Measurements from ENCODE around the gene PIK3CD.
"Not testable (repeated sequence)": the region's sequence is repeated elsewhere in the genome, so short reads cannot be mapped to it uniquely, and the experiment has no call there.

The PIK3CD gene

DNA sequence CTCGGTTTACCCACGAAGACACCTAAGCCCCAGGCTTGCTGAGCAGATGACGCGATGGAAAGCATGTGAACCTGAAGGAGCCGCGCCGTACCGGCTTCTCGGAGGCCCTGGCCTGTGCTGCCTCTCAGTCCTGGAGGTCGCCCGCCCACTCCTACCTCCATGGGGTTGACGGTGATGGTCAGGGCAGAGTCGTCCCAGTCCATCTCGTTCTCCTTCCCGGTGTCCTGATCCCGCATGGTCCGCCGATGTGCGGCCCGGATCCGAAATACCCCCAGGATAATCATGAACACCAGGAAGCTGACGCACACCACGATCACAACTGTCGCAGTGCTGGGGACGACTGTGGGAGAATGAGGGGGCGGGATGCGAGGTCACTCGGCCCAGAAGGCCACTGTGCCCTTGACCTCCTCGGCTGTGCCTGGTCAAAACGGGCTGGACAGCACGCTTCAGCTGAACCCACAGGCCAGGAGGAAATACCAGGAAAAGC is 79.6 kb downstream of the PIK3CD start:
- DNase-seq (ENCODE audit: insufficient read length, low spot score): no peak

DNA sequence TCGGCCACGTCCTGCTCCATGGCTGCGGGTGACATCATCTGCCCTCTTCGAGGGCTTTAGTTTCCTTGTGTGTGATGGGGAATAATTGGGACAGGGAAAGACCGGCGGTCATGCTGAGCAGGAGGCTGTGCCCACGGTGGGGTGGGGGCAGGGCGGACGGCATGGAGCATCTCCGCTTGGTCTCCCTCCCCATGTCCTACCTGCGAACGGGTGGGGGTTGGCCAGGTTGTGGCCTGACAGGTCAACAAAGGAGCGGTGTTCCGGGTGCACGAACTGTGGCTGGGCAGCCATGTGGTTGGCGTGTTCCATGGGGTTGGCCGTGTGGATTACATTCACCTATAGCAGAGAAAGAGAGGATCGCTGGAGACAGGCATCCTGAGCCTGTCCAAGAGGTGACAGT is 80.0 kb downstream of the PIK3CD start:
- DNase-seq (ENCODE audit: insufficient read length, low spot score) (no peak), FAIRE-seq (no peak)

More for the DNA sequence above, 79.6 kb downstream of the PIK3CD start:
- FAIRE-seq: no peak

DNA sequence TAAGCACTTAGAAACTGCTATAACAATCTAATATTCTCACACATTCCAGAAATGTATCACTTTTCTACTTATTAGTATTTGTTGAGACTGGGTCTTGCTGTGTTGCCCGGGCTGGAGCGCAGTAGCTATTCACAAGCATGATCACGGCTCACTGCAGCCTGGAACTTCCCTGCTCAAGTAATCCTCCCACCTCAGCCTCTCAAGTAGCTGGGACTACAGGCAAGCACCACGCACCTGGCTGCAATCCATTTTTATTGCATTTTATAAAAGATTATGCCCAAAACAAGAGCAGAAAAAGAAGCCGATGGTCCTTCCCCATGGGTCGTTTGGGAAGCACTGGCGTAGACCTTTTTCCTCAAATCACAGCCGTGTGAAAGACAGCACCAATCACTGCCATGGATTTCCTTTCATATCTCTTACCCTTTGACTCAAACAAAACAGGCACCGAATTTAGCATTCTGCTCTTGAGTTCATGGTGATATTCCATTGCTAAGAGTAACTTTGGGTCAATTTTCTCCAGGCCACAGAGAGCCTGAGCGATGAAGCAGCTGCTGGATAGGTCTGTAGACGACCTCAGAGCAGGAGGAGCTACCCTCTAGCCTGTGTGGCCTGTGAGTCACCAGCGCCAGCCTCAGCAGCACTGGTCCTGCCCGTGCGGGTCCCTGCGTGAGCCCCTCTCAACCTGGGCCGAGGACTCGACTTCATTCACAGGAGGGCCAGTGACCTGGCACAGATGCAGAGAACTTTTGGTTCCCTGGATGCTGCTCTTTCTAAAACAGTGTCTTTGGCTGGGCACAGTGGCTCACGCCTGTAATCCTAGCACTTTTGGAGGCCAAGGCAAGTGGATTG is 80.8 kb downstream of the PIK3CD start:
- FAIRE-seq (no peak), DNase-seq (ENCODE audit: insufficient read length, low spot score) (no peak)

DNA sequence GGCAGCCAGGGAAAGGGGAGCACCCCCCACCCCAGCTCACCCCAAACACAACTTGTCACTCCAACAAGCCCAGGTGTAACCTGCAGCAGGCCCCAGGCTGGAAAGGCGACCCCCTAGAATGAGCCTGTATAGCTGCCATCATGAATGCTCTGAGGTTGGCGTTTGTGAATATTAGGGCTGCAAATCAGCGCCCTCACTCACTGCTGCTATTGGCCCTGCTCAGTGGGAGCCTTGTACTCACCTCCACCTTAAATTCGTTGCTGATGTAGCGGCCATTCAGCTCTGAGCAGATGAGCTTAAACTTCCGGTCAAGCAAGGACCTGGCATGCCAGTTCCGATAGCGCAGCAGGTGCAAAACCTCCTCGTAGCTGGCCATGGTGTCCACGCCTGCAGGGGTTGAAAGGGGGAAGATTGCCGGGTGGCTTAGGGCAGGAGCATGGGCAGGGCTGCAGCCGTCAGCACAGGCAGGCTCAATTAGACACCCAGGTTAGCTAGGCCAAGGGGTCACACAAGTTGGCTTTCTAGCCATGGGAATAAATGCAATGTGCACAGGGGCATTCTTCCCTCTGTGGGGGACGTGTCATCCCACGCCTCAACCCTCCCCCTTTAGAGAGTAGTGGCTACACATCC is 81.7 kb downstream of the PIK3CD start:
- no peak for FAIRE-seq
- DNase-seq (ENCODE audit: insufficient read length, low spot score): no peak

DNA sequence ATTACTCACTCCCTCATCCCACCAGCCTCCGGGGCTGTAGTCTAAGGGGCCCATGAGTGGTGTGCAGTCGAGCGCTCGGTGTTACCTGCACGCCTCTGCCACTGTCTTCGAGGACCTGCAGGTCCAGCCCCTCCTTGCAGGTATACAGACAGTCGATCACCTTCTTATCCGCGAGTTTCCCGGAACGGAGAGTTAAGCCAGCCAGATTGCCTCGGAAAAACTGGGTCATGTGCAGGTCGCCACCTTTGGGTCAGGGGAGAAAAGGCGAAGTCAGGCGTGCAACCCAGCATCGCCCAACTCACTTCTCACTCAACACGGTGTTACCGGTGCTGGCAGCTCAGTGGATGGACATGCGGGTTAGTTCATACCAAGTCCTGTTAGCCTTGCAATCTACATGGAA is 84.3 kb downstream of the PIK3CD start:
- FAIRE-seq (no peak), DNase-seq (ENCODE audit: insufficient read length, low spot score) (no peak)

DNA sequence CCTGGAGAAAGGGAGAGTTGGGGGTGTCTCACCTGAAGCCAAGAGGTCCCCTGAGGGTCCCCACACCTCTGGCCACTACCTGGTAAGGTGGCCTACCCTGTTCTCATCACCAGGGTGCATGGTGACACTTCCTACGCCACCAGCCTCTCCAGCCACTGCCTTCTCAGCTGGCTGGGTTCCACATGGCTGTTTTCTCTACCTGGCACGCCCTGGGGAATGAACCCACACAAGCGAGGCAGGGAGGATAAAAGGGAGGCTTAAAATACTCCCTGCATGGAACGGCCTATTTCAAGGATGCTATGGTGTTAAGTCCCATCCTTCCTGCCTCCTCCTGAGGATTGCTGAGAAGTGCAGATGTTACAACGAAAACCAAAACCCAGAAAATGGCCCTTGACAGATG is 84.7 kb downstream of the PIK3CD start:
- FAIRE-seq: no peak
- no peak for DNase-seq (ENCODE audit: insufficient read length, low spot score)

DNA sequence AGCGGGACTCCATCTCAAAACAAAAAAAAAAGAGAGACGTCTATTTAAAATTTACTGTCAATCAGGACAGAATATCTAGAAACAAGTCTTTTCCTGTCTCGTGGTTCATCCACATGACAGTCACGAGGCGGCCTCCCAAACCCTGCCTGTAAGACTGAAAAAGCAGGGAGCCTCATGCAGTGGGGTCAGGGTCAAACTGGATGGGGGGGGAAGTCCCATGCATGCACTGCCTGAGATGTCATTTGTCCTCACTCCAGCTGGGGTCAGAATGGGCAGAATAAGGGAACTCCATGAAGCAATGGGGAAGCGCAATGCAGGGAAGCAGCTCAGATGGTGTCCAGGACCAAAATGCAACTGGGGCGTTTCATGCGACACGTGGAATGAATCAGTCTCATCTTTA is 85.5 kb downstream of the PIK3CD start:
- DNase-seq (ENCODE audit: insufficient read length, low spot score) (no peak), FAIRE-seq (no peak)

DNA sequence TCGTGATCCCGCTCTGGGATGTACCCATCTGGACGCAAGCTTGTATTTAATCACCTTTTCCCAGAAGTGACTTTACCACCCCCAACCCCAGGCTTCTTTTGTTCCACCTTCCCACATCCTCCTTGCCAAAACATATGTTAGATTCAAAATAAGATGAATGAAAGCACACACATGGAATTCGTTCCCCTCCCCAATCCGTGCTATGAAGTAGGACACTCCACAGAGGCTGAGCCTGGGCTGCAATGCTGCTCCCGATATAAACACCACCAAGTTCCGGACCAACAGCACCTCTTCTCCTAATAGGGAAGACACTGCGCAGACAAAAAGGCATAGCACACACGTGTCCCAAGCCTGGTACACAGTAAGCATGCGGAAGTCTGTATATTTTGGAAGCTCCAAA is 86.1 kb downstream of the PIK3CD start:
- DNase-seq (ENCODE audit: insufficient read length, low spot score) (no peak), FAIRE-seq (no peak)

DNA sequence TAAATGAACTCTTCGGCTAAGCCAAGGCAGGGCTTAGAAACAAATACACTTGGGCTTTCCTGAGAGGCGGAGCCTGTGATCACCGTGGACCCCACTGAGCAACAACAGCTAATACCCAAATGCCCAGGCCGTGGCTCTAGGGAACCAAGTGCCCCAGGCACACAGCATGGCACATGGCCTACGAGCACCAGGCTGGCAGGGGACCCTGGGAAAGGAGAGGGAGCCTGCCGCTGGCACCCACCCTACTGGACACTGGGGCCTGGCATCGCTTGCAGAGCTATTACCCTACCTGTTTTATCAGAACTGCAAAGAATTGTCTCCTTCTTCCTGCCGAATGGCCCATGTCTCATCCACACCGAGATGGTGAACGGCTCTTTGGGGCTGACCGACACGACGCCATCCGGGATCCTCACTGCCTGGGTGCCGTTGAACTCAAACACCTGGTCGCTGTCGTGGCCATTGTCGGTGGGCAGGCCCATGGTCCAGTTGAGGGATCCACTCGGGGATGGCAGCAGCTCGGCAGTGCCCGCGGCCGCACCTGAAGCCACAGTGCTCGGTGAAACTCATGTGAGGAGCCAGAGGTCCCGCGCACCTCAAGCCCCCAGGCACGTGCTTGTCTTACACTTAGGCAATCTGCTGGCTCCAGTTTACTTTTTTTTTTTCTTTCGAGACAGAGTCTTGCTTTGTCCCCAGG is 92.7 kb downstream of the PIK3CD start:
- no peak for FAIRE-seq
- no peak for DNase-seq (ENCODE audit: insufficient read length, low spot score)

DNA sequence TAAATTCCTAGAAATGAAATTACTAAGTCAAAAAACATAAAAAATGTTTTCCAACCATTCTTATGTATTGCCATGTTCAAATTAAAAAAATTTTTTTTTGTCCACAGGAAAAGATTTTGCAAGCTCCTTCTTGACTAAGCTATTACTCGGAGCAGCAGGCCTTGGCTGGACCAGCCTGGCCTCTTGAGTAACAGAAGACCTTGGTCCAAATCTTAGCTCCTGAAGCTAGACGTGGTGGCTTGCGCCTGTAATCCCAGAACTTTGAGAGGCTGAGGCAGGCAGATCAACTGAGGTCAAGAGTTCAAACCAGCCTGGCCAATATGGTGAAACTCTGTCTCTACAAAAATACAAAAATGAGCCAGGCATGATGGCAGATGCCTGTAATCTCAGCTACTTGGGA is 94.7 kb downstream of the PIK3CD start:
- no peak for DNase-seq (ENCODE audit: insufficient read length, low spot score)
- no peak for FAIRE-seq

DNA sequence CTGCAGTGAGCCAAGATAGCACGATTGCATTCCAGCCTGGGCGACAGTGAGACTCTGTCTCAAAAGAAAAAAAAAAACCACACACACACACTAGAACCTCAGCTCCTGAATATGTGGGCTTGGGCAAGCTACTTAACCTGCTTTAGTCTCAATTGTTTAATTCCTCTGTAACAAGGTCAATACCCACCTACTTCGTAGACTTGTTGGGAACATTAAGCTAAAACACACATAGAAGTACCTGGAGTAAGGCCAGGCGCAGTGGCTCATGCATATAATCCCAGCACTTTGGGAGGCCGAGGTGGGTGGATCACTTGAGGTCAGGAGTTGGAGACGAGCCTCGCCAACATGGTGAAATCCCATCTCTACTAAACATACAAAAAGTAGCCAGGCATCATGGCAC is 95.1 kb downstream of the PIK3CD start:
- DNase-seq (ENCODE audit: insufficient read length, low spot score) (no peak), FAIRE-seq (no peak)

DNA sequence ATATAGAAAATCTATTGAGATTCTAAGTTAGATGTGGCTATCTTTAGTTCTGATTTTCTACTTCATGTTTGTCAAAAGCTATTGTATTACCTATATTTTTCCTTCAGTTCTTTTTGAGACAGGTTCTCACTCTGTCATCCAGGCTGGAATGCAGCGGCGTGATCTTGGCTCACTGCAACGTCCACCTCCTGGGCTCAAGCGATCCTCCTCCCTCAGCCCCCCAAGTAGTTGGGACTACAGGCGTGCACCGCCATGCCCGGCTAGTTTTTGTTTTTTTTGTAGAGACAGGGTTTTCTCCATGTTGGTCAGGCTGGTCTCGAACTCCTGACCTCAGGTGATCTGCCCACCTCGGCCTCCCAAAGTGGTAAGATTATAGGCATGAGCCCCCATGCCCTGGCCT is 96.9 kb downstream of the PIK3CD start:
- not testable (repeated sequence) for FAIRE-seq; DNase-seq (ENCODE audit: insufficient read length, low spot score)

DNA sequence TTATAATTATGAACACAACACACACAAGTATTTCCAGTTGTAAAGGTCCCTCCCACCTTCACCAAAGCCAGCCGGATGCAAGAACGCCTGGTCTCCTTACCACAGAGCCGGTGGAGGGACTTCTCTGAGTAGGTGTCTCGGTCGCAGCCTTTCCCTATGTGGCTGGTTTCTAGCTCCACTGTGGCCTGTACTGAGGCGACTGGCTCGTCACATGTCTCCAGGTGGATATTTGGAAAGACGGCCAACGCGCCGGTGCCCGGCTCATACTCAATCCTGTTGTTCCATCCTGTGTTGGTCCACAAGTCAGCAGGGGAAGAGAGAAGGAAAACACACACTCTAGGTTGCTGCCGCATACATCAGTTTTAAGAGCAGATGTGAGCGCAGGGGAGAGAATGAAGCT is 97.8 kb downstream of the PIK3CD start:
- FAIRE-seq: no peak
- DNase-seq (ENCODE audit: insufficient read length, low spot score): no peak

DNA sequence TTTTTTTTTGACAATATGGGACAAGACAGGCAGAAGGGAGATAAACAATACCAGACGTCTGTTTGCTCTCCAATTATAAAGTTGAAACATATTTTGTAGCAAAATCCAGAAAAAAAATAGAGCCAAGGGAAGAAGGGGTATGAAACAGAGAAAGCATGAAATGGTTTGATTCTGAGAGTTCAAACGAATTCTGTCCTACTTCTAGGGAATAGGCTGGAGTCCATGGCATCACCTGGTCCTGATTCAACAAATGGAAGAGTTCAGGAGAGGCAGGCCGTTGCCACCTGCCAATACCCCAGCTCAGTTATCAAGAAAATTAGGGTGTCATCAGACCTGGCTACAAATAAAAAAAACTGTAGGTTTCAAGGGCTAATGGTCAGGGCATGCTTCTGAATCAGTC is 100.4 kb downstream of the PIK3CD start:
- FAIRE-seq: no peak
- DNase-seq (ENCODE audit: insufficient read length, low spot score): no peak

DNA sequence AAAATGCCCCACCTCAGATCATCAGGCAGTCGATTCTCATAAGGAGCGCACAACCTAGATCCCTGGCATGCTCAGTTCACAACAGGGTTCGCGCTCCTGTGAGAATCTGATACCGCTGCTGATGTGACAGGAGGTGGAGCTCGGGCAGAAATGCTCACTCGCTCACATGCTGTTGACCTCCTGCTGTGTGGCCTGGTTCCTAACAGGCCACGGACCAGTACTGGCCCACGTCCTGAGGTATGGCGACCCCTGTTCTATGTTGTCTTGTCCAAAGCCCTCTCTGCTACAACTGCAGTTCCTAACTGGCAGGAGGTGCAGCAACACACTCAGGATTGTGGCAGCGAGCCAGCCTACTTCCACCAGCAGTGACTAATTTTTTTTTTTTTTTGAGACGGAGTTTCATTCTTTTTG is 101.6 kb downstream of the PIK3CD start:
- no peak for FAIRE-seq
- DNase-seq (ENCODE audit: insufficient read length, low spot score): no peak

DNA sequence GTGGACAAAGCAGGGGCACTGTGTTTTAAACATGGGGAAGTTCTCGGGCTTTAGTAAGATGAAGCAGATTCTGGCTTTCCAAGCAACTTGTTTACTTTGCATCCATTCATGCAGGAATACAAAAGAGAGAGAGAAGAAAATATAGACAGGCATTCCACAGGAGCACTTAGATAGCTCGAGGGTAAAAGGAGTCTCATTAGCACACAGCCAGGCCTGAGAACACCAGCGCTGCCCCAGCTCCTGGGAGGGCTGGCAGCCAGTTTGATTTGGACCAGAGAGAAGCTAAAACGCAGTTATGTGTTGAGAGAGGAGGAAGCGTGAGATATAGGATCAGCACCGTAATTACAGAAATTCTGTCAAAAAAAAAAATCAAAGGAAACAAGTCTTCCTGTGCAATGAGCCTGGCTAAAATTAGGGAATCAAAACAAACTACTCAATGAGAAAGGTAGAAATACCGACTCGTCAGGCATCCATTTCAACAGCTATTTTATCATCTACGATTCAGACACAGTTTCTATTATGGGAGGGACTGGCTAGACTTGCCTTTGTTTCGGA is 104.0 kb downstream of the PIK3CD start:
- no peak for DNase-seq (ENCODE audit: insufficient read length, low spot score)
- FAIRE-seq: no peak

DNA sequence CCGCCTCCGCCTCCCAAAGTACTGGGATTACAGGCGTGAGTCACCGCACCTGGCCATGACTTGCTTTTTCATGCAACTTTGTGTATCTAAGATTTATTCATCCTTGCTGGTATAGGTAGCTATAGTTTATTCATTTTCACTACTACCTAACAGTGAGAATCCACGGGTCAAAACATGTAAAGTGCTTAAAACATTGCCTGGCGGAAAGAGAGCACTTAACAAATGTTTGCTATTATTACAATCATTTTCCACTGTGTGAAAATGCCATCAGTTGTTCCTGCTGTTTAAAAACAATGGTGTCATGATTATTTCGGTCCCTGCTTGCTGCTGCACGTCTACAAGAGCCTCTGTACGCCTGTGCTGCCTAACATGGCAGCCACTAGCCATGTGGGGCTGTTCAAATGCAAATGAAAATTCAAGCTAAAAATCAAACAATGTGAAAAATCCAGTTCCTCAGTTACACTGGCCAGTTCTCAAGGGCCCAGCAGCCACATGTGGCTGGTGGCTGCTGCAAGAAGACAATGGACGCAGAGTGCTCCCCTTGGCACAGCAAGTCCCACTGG is 107.1 kb downstream of the PIK3CD start:
- DNase-seq (ENCODE audit: insufficient read length, low spot score) (no peak), FAIRE-seq (no peak)

DNA sequence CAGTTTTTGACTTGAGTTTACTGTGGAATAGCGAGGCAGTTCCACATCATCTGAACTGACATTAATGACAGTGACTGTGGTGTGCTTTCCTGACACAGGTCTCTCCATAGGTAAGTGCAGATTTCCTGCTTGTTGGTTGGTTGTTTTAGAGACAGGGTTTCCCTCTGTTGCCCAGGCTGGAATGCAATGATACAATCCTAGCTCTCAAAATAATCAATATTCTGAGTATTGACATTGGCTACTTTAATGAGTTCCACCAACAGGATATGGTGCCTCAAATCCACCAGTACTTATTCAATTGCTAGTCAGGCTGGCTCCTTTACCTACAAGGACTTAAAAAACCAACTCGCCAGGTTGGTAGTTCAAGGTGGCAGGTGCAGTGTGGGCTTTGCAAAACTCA is 108.4 kb downstream of the PIK3CD start:
- no peak for FAIRE-seq
- no peak for DNase-seq (ENCODE audit: insufficient read length, low spot score)

DNA sequence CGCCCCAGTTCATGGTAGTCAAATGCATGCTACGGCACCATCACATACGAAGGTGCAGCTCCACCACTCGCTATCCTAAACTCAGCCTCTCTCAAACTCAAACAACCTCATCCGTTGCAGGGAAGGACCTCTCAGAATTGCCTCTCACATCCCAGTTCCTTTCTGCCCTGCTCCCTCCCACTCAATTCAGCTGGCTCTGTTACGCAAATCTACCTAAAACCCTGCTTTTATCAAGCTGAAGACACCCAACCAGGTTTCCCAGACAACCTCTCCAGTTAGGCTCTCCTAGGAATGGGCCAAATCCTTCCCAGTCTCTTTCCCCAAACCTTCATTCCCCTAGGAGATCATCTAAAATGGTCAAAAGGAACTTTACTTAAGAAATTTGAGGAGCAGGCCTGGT is 109.3 kb downstream of the PIK3CD start:
- FAIRE-seq (no peak), DNase-seq (ENCODE audit: insufficient read length, low spot score) (no peak)

DNA sequence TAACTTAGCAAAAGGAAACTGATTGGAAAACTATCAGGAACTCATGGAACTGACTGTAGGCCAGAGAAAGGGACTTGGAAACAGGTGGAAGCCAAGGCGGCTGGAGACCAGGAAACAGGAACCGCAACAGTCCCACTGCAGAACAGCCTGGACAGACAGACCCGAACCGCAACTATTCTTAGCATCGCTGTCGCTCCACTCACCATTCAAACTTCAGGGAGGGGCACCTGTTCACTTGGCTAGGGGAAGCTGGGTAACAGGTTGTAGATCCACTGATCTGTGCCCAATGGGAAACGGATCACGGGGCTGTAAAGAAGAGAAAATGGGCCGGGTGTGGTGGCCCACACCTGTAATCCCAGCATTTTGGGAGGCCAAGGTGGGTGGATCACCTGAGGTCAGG is 110.3 kb downstream of the PIK3CD start:
- DNase-seq (ENCODE audit: insufficient read length, low spot score): no peak
- FAIRE-seq: no peak

DNA sequence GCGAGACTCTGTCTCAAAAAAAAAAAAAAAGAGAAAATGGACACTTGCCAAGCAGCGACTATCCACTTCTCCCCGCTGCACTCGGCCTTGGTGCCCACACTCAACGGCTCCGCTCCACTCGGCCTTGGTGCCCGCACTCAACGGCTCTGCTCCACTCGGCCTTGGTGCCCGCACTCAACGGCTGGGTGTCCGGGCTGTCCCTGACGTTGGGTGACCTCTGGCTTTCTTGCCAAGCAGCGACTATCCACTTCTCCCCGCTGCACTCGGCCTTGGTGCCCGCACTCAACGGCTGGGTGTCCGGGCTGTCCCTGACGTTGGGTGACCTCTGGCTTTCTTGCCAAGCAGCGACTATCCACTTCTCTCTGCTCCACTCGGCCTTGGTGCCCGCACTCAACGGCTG is 110.9 kb downstream of the PIK3CD start:
- not testable (repeated sequence) for FAIRE-seq; DNase-seq (ENCODE audit: insufficient read length, low spot score)

All from GM19239 (cell line).